GM19397 (cell line): ENCODE measurements around the gene IL1RAP.

ENCODE experiments used
- ATAC-seq: cut with Tn5 transposase; IDR thresholded peaks from one replicate; pipeline ENCODE4 v1.9.1; 2021; ENCODE audit warnings: mild to moderate bottlenecking, moderate library complexity; ENCODE audit not compliant: unreplicated experiment

The IL1RAP gene

GRCh38 chr3:190575437-190576185 is 61.7 kb downstream of the IL1RAP start:
- ATAC-seq = no peak

- no peak for ATAC-seq
These were observed 63.3 kb downstream of the IL1RAP start for GRCh38 chr3:190577225-190577624.

- no peak for ATAC-seq
These were observed 65.7 kb downstream of the IL1RAP start for GRCh38 chr3:190579514-190580137.

- ATAC-seq = no peak
These were observed 66.5 kb downstream of the IL1RAP start for GRCh38 chr3:190580417-190580816.

GRCh38 chr3:190581041-190581541 is 67.2 kb downstream of the IL1RAP start:
- no peak for ATAC-seq

- no peak for ATAC-seq
These were observed 68.8 kb downstream of the IL1RAP start for GRCh38 chr3:190582667-190583066.

GRCh38 chr3:190585805-190586630 is 72.1 kb downstream of the IL1RAP start:
- ATAC-seq = no peak

- ATAC-seq = peak; percentile 85
These were observed 72.7 kb downstream of the IL1RAP start for GRCh38 chr3:190586631-190587011.

GRCh38 chr3:190588570-190588969 is 74.7 kb downstream of the IL1RAP start:
- ATAC-seq = no peak

GRCh38 chr3:190589326-190589725 is 75.4 kb downstream of the IL1RAP start:
- no peak for ATAC-seq

GRCh38 chr3:190591080-190591479 is 77.2 kb downstream of the IL1RAP start:
- ATAC-seq = no peak

GRCh38 chr3:190593075-190593474 is 79.2 kb downstream of the IL1RAP start:
- ATAC-seq = no peak

- no peak for ATAC-seq
These were observed 80.3 kb downstream of the IL1RAP start for GRCh38 chr3:190594171-190594570.

GRCh38 chr3:190595179-190595795 is 81.4 kb downstream of the IL1RAP start:
- ATAC-seq = no peak

- no peak for ATAC-seq
These were observed 81.9 kb downstream of the IL1RAP start for GRCh38 chr3:190595807-190596206.

- ATAC-seq = no peak
These were observed 82.7 kb downstream of the IL1RAP start for GRCh38 chr3:190596349-190597285.

- no peak for ATAC-seq
These were observed 83.4 kb downstream of the IL1RAP start for GRCh38 chr3:190597291-190597690.

- no peak for ATAC-seq
These were observed 87.7 kb downstream of the IL1RAP start for GRCh38 chr3:190601622-190602021.

GRCh38 chr3:190605385-190605784 is 91.5 kb downstream of the IL1RAP start:
- ATAC-seq = no peak

GRCh38 chr3:190606596-190606995 is 92.7 kb downstream of the IL1RAP start:
- ATAC-seq = no peak
